GM21367 (cell line): ENCODE measurements around the gene RAMP2.
"Not testable (repeated sequence)": the region's sequence is repeated elsewhere in the genome, so short reads cannot be mapped to it uniquely, and the experiment has no call there.

Source experiments
- ATAC-seq: cut with Tn5 transposase; IDR thresholded peaks from one replicate; pipeline ENCODE4 v1.9.1; 2021; ENCODE audit not compliant: unreplicated experiment

RAMP2 gene

GRCh38 chr17:42768006-42768405 is 7.0 kb downstream of the RAMP2 start:
- not testable (repeated sequence) for ATAC-seq

- ATAC-seq, result not testable (repeated sequence)
Measured at GRCh38 chr17:42769964-42770363, 8.9 kb downstream of the RAMP2 start.

GRCh38 chr17:42772945-42773289 is 11.9 kb downstream of the RAMP2 start:
- peak; percentile 19 for ATAC-seq

- ATAC-seq, result peak; percentile 65
Measured at GRCh38 chr17:42773290-42774035, 12.4 kb downstream of the RAMP2 start, which contains the start of gene VPS25. Gene VPS25, plus strand, starts transcription at chr17:42773449. Its CDS starts 27 bp downstream, at chr17:42773476.

- no peak for ATAC-seq
Measured at GRCh38 chr17:42774066-42774745, 13.2 kb downstream of the RAMP2 start.

DNA sequence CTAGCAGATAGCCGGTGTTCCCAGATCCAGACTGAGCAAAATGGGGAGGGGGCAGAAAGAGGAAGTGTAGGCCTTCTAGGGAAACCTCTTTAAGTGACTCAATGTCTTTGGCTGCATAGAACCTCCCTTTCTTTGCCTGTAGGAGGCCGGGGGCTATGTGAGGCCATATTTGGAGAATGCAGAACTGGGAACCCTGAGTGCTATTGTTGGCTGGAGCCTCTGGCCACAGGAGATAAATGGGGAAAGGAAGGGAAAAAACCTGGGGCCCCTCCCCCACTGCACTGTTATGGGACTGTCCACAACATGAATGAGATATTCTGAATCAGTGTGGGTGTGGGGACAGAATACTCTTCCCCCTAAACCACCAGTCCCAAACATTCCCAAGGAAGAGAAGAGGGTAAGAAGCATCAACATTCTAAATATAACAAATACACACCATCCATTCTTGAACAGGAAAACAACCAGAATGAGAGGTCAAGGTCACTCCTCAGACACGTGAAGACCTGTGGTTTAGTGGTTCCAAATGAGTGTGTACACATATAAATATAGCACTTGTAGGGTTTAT is 14.6 kb downstream of the RAMP2 start:
- no peak for ATAC-seq

GRCh38 chr17:42778570-42778969 is 17.5 kb downstream of the RAMP2 start:
- ATAC-seq, result no peak

- no peak for ATAC-seq
Measured at GRCh38 chr17:42779304-42779935, 18.4 kb downstream of the RAMP2 start.

- no peak for ATAC-seq
Measured at GRCh38 chr17:42779936-42780850, 19.2 kb downstream of the RAMP2 start, which contains the start of gene WNK4. Gene WNK4, plus strand, starts transcription at chr17:42780610. Its CDS starts 89 bp downstream, at chr17:42780699.

DNA sequence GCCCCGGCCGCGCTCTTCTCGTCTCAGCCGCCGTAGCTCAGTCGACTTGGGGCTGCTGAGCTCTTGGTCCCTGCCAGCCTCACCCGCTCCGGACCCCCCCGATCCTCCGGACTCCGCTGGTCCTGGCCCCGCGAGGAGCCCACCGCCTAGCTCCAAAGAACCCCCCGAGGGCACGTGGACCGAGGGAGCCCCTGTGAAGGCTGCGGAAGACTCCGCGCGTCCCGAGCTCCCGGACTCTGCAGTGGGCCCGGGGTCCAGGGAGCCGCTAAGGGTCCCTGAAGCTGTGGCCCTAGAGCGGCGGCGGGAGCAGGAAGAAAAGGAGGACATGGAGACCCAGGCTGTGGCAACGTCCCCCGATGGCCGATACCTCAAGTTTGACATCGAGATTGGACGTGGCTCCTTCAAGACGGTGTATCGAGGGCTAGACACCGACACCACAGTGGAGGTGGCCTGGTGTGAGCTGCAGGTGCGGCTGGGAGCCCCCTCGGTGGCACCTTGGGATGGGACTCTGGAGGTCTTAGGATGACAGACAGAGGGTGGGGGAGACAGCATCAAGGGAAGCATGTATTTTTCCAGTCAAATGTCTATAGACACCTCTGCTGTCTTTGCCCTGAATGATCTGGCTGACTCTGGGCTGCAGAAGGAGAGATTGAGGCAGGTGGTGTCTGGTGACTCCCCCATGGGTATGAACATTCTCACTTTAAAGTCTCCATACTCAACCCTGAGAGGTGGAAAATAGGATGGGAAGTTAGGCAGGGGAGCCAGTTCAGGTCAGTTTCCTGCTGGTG is 20.0 kb downstream of the RAMP2 start:
- ATAC-seq, result no peak

DNA sequence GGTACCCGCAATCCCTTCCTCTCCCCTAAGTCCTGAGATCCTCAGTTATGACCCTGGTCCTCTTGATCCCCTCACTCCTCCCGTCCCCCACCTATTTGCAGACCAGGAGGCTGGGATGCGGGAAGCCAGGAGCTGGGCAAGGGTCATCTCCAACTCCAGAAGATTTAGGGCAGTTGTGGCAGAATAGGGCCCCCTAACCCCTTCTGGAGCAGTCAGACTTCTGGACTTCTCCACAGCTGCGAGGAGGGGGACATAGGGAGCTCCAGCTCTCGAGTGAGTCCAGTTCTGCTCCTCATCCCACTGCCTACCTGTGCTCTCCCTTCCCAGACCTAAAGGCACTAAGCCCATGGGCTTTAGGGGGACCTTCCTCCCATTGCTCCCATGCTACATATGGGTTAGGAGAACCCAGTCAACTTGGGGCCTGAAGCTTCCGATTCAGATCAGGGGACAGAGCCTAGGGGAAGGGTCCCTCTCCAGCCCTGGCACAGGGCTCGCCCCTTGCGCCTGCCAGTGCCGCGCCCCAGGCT is 20.7 kb downstream of the RAMP2 start:
- no peak for ATAC-seq

- ATAC-seq, result no peak
Measured at GRCh38 chr17:42782166-42783061, 21.4 kb downstream of the RAMP2 start.

GRCh38 chr17:42783062-42783790 is 22.2 kb downstream of the RAMP2 start:
- ATAC-seq, result no peak

DNA sequence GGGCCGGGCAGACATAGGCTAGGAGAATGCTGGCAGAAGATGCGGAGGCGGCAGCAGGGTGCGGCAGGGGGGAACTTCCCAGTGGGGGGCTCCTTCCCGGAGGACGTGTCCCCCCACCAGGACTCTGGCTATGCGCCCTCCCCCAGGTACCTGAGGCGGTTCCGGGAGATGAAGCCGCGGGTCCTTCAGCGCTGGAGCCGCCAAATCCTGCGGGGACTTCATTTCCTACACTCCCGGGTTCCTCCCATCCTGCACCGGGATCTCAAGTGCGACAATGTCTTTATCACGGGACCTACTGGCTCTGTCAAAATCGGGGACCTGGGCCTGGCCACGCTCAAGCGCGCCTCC is 22.7 kb downstream of the RAMP2 start:
- ATAC-seq, result no peak

GRCh38 chr17:42784409-42784808 is 23.4 kb downstream of the RAMP2 start:
- no peak for ATAC-seq

DNA sequence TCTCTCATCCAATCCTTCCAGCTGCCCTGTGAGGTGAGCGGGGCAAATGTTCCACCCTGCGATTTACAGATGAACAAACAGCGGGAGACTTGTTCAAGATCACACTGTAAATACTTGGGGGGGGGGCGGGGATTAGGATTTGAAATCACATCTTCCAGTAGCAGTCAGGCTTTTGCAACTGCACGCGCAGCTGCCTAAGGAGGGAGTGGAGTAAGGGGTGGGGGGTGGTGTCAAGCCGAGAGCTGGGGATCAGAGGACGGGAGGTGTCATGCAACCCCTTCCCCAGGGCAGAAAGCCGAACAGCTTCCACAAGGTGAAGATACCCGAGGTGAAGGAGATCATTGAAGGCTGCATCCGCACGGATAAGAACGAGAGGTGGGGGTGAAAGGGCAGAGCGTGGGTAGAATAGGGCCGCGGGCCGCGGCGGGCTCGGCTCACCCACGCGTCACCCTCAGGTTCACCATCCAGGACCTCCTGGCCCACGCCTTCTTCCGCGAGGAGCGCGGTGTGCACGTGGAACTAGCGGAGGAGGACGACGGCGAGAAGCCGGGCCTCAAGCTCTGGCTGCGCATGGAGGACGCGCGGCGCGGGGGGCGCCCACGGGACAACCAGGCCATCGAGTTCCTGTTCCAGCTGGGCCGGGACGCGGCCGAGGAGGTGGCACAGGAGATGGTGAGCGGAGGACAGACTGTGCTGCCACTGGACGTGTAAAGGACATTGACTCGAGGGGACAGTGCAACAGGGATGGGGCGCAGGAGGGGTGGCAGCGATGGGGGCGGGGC is 24.0 kb downstream of the RAMP2 start:
- no peak for ATAC-seq

DNA sequence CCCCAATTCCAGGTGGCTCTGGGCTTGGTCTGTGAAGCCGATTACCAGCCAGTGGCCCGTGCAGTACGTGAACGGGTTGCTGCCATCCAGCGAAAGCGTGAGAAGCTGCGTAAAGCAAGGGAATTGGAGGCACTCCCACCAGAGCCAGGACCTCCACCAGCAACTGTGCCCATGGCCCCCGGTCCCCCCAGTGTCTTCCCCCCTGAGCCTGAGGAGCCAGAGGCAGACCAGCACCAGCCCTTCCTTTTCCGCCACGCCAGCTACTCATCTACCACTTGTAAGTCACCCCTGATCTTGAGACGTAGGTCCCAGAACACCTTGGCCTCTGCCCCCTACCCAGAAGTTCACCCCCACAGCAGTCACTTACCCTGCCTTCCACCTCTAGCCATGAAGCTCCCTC is 26.2 kb downstream of the RAMP2 start:
- no peak for ATAC-seq
